ENCODE data around the gene TUBGCP3. TPM values are rescaled to one million over a fixed set of nuclear protein-coding genes. Genes with fewer than 3 reads are reported as not detected.

The TUBGCP3 gene
- total and polyA plus RNA-seq, 2 donors (not counting 1 experiment from before 2014, with no cell fraction given): 30.6 to 65.1 TPM

DNA sequence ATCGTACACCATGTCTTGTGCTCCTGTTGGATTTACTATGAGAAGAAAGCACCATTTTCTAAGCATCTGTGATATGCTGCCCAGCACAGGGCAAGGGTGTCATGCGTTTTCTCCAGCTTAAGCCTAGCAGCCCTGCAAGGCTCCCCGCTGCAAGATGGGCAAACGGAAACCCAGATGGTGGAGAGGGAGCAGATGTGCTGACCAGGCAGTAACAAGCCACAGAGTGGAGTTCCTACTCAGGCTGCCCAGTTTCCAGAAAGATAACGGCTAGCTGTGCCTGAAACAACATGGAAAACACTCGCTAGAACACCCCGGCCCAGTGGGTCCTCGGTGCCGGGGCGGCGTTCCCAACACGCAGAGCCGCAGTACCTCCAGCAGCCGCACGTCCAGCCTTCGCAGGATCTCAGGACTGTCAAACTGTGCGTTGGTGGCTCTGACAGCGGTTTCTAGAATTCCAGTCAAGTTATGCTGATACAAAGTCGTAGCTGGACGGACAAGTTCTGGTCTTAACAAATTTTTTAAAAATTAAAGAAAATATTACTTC lies 68.4 kb downstream of the TUBGCP3 start:
- Histone ChIP-seq H3K27ac (ENCODE audit: low read length in 2 of 2) (no peak overlapping the region), H2AFZ (ENCODE audit: insufficient read depth, low read depth, low read length, poor library complexity, severe bottlenecking) (no peak overlapping the region), H3K27me3 (replicated peaks in 1 of 4; ENCODE audit: control extremely low read depth in 1 of 4, control insufficient read depth in 3 of 4, insufficient read depth in 4 of 4, low read length in 3 of 4) (no peaks in the 10 kb centered on the region), H3K36me3 (replicated peaks in 1 of 2; ENCODE audit: control extremely low read depth in 1 of 2, control insufficient read depth in 1 of 2, extremely low read depth in 1 of 2, insufficient read depth in 2 of 2, low read length in 1 of 2) (peaks cover 15 to 58% of the 10 kb centered on the region in 2 experiments), H3K4me3 (ENCODE audit: control extremely low read depth in 1 of 5, extremely low read depth in 1 of 5, insufficient read depth in 1 of 5, low read depth in 2 of 5, low read length in 4 of 5) (no peak overlapping the region), H3K4me2 (replicated peaks; ENCODE audit: low read depth, low read length, poor library complexity, severe bottlenecking) (no peak overlapping the region), H3K9ac (ENCODE audit: low read length) (no peak overlapping the region), H3K9me3 (ENCODE audit: control extremely low read depth in 1 of 3, control insufficient read depth in 2 of 3, insufficient read depth in 1 of 3, low read length in 2 of 3) (no peaks in the 10 kb centered on the region), H3K79me2 (ENCODE audit: control insufficient read depth, insufficient read depth, low read length) (no peaks in the 10 kb centered on the region), H4K20me1 (ENCODE audit: control insufficient read depth, insufficient read depth, low read length, poor library complexity, severe bottlenecking) (no peaks in the 10 kb centered on the region), H3K4me1 (ENCODE audit: control insufficient read depth in 2 of 2, insufficient read depth in 2 of 2, low read length in 2 of 2) (no peaks in the 10 kb centered on the region)
- no peak overlapping the region for H3K4me3 Mint-ChIP-seq
- TF ChIP-seq, protein P1, sequence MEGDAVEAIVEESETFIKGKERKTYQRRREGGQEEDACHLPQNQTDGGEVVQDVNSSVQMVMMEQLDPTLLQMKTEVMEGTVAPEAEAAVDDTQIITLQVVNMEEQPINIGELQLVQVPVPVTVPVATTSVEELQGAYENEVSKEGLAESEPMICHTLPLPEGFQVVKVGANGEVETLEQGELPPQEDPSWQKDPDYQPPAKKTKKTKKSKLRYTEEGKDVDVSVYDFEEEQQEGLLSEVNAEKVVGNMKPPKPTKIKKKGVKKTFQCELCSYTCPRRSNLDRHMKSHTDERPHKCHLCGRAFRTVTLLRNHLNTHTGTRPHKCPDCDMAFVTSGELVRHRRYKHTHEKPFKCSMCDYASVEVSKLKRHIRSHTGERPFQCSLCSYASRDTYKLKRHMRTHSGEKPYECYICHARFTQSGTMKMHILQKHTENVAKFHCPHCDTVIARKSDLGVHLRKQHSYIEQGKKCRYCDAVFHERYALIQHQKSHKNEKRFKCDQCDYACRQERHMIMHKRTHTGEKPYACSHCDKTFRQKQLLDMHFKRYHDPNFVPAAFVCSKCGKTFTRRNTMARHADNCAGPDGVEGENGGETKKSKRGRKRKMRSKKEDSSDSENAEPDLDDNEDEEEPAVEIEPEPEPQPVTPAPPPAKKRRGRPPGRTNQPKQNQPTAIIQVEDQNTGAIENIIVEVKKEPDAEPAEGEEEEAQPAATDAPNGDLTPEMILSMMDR (IDR thresholded peaks at IDR 0.05): no peak
- ATAC-seq (ENCODE audit: low read depth) (no peak), DNase-seq (no peak)
- no peak overlapping the region for H3K27ac Mint-ChIP-seq
- H3K4me1 Mint-ChIP-seq: no peaks in the 10 kb centered on the region
- H3K27me3 Mint-ChIP-seq: no peaks in the 10 kb centered on the region
- POLR2A ChIA-PET: no interaction called here
- WGBS (ENCODE audit: insufficient coverage): over 99% methylated on average over 16 of the region's 20 CpGs
- CTCF ChIA-PET: no interaction called here
- H3K9me3 Mint-ChIP-seq (ENCODE audit: insufficient read depth): no peaks in the 10 kb centered on the region
- intact Hi-C loops (cut with micrococcal nuclease): no loop called here

DNA sequence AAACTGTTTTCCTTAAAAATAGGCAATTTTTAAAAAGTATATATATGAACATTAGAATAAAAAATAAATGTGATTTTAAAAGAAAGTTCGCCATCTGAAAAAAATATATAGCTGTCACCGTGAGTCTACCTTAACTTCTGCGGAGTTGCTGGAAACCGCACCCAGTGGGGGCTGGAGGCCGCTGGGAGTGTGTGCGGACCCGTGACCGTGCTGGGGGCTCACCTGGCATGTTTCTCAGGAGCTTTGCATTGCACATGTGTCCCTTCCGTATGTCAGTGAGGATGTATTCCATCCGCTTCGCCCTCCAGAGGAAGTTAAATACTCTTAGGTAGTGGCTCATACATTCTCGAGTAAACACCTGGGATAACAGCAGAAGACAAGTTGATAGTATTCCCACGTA lies 71.7 kb downstream of the TUBGCP3 start:
- no peak for ATAC-seq (ENCODE audit: low read depth)
- Histone ChIP-seq H3K27me3 (replicated peaks in 1 of 4; ENCODE audit: control extremely low read depth in 1 of 4, control insufficient read depth in 3 of 4, insufficient read depth in 4 of 4, low read length in 3 of 4) (no peaks in the 10 kb centered on the region), H3K4me1 (ENCODE audit: control insufficient read depth in 2 of 2, insufficient read depth in 2 of 2, low read length in 2 of 2) (no peaks in the 10 kb centered on the region), H2AFZ (ENCODE audit: insufficient read depth, low read depth, low read length, poor library complexity, severe bottlenecking) (no peak overlapping the region), H3K9me3 (ENCODE audit: control extremely low read depth in 1 of 3, control insufficient read depth in 2 of 3, insufficient read depth in 1 of 3, low read length in 2 of 3) (no peaks in the 10 kb centered on the region), H4K20me1 (ENCODE audit: control insufficient read depth, insufficient read depth, low read length, poor library complexity, severe bottlenecking) (no peaks in the 10 kb centered on the region), H3K4me3 (ENCODE audit: control extremely low read depth in 1 of 5, extremely low read depth in 1 of 5, insufficient read depth in 1 of 5, low read depth in 2 of 5, low read length in 4 of 5) (no peak overlapping the region), H3K79me2 (ENCODE audit: control insufficient read depth, insufficient read depth, low read length) (no peaks in the 10 kb centered on the region), H3K36me3 (replicated peaks in 1 of 2; ENCODE audit: control extremely low read depth in 1 of 2, control insufficient read depth in 1 of 2, extremely low read depth in 1 of 2, insufficient read depth in 2 of 2, low read length in 1 of 2) (peaks cover 19 to 65% of the 10 kb centered on the region in 2 experiments), H3K9ac (ENCODE audit: low read length) (no peak overlapping the region), H3K4me2 (replicated peaks; ENCODE audit: low read depth, low read length, poor library complexity, severe bottlenecking) (no peak overlapping the region), H3K27ac (ENCODE audit: low read length in 2 of 2) (no peak overlapping the region)
- 97% methylated on average over 11 of the region's 13 CpGs for WGBS (ENCODE audit: insufficient coverage)
- no peak for DNase-seq
- ChIA-PET POLR2A (no interaction called here), CTCF (no interaction called here)
- no peaks in the 10 kb centered on the region for H3K27me3 Mint-ChIP-seq
- no peak overlapping the region for H3K4me3 Mint-ChIP-seq
- H3K27ac Mint-ChIP-seq: no peak overlapping the region
- TF ChIP-seq, protein P1 (IDR thresholded peaks at IDR 0.05): no peak
- TF ChIP-seq EZH2 (IDR thresholded peaks at IDR 0.05; ENCODE audit: borderline replicate concordance, insufficient read depth, low read depth, low read length, poor library complexity, severe bottlenecking): no peak
- no peaks in the 10 kb centered on the region for H3K9me3 Mint-ChIP-seq (ENCODE audit: insufficient read depth)
- H3K4me1 Mint-ChIP-seq: no peaks in the 10 kb centered on the region
- intact Hi-C loops (cut with micrococcal nuclease): no loop called here

Measured in B cell (primary cell).